A549 (cell line): ENCODE data around the gene RAB3GAP2. TPM values are rescaled to one million over a fixed set of nuclear protein-coding genes. Genes with fewer than 3 reads are reported as not detected.

Source experiments
- ATAC-seq, 2 experiments: fragments of 200-7000 bp in 1 of 2; fragments of >200 bp in 1 of 2; cut with Nextera tagmentation in 1 of 2; cut with Tn5 transposase in 1 of 2; 3 replicates each; pipeline versions ENCODE4 v1.8.0 to v1.9.1; 2018 to 2020; ENCODE audit warnings: mild to moderate bottlenecking in 1 of 2, moderate library complexity in 1 of 2
- CTCF ChIA-PET: fragments of 300-600 bp; sonication (Branson Sonifier 250); formaldehyde crosslinking; extraction: SDS; loops from one replicate; lab custom pipeline; 2021; ENCODE audit warnings: antibody characterized with exemption, inconsistent platforms; lab: Yijun Ruan, JAX
- POLR2A ChIA-PET: fragments of 350-600 bp; formaldehyde crosslinking; extraction: SDS; loops from one replicate; lab custom pipeline; 2021; ENCODE audit warnings: antibody characterized with exemption, inconsistent platforms; lab: Yijun Ruan, JAX
- DNase-seq, 2 experiments: peaks; one replicate each; pipeline versions ENCODE4 v3.0.0 to v3.0.0-alpha.2; 2011 to 2016; ENCODE audit warnings: low read depth in 1 of 2, low spot score in 1 of 2
- FAIRE-seq: peaks from 2 replicates; lab custom pipeline; 2011; peaks lifted over from hg19 to GRCh38; lab: Jason Lieb, UNC
- H3K27ac ChIP-seq, 2 experiments: fragments of >200 bp; sonication (Bioruptor Twin); formaldehyde crosslinking; 3 replicates each; pipeline ENCODE4 v1.5.1; 2016 to 2017
- H3K4me1 ChIP-seq: fragments of >200 bp; sonication (Bioruptor Twin); formaldehyde crosslinking; 3 replicates; pipeline ENCODE4 v1.6.1; 2016
- H3K4me2 ChIP-seq: fragments of >200 bp; sonication (Bioruptor Twin); formaldehyde crosslinking; 3 replicates; pipeline ENCODE4 v1.6.1; 2016
- H3K4me3 ChIP-seq: fragments of >200 bp; sonication (Bioruptor Twin); formaldehyde crosslinking; 3 replicates; pipeline ENCODE4 v1.5.1; 2016
- H3K9me3 ChIP-seq: fragments of >200 bp; sonication (Bioruptor Twin); formaldehyde crosslinking; 3 replicates; pipeline ENCODE4 v1.6.1; 2016
- BHLHE40 ChIP-seq: IDR thresholded peaks from 2 replicates; pipeline ENCODE4 v1.6.1; 2012; ENCODE audit warnings: low read depth, low read length, inconsistent platforms
- CHD4 ChIP-seq: fragments of 200-600 bp; sonication (generic); IDR thresholded peaks from 2 replicates; pipeline ENCODE4 v1.6.1; 2016; ENCODE audit warnings: antibody characterized with exemption, mild to moderate bottlenecking, borderline replicate concordance
- CTCF ChIP-seq: fragments of >200 bp; sonication (Bioruptor Twin); formaldehyde crosslinking; IDR thresholded peaks from 3 replicates; pipeline ENCODE4 v1.5.1; 2016
- EHF ChIP-seq: fragments of 250-450 bp; sonication (Bioruptor Pico); IDR thresholded peaks from 2 replicates; pipeline ENCODE4 v1.5.0; 2020; ENCODE audit warnings: mild to moderate bottlenecking
- EHMT2 ChIP-seq: fragments of 200-600 bp; sonication (generic); IDR thresholded peaks from 2 replicates; pipeline ENCODE4 v1.6.1; 2016; ENCODE audit warnings: antibody characterized with exemption, low read depth, mild to moderate bottlenecking, moderate library complexity
- EP300 ChIP-seq, 2 experiments: fragments of >200 bp; sonication (Bioruptor Twin); formaldehyde crosslinking; IDR thresholded peaks; 2 replicates in 1 of 2; 3 replicates in 1 of 2; pipeline ENCODE4 v1.6.1; 2016 to 2017
- FOSB ChIP-seq: fragments of 250-450 bp; sonication (Bioruptor Pico); IDR thresholded peaks from 2 replicates; pipeline ENCODE4 v1.5.0; 2020; ENCODE audit warnings: mild to moderate bottlenecking, moderate library complexity
- HOXB13 ChIP-seq: fragments of 250-450 bp; sonication (Bioruptor Pico); IDR thresholded peaks from 2 replicates; pipeline ENCODE4 v1.5.0; 2020; ENCODE audit warnings: low read depth, mild to moderate bottlenecking, moderate library complexity
- JUN ChIP-seq, 2 experiments: fragments of >200 bp; sonication (Bioruptor Twin); formaldehyde crosslinking; IDR thresholded peaks; 2 replicates in 1 of 2; 3 replicates in 1 of 2; pipeline ENCODE4 v1.6.1; 2016 to 2017
- JUNB ChIP-seq: fragments of >200 bp; sonication (Bioruptor Twin); formaldehyde crosslinking; IDR thresholded peaks from 2 replicates; pipeline ENCODE4 v1.6.1; 2016
- KDM1A ChIP-seq: fragments of 200-600 bp; sonication (generic); IDR thresholded peaks from 2 replicates; pipeline ENCODE4 v1.6.1; 2016; ENCODE audit warnings: low read depth, mild to moderate bottlenecking
- KDM5A ChIP-seq: fragments of 200-600 bp; sonication (generic); IDR thresholded peaks from 2 replicates; pipeline ENCODE4 v1.6.1; 2016; ENCODE audit warnings: antibody characterized with exemption, mild to moderate bottlenecking
- MAX ChIP-seq: IDR thresholded peaks from 2 replicates; pipeline ENCODE4 v1.6.1; 2012
- NFE2L2 ChIP-seq: fragments of 150-350 bp; conservative IDR thresholded peaks from 2 replicates; pipeline ENCODE4 v1.6.1; 2014; ENCODE audit warnings: low read length
- POLR2AphosphoS2 ChIP-seq: conservative IDR thresholded peaks from 2 replicates; pipeline ENCODE4 v1.6.1; 2012; ENCODE audit warnings: low read length, improper control_type of control experiment, inconsistent platforms
- RNF2 ChIP-seq: fragments of 200-600 bp; sonication (generic); IDR thresholded peaks from 2 replicates; pipeline ENCODE4 v1.6.1; 2016; ENCODE audit warnings: low read depth, mild to moderate bottlenecking, antibody characterized with exemption, moderate library complexity, borderline replicate concordance
- TFCP2L1 ChIP-seq: fragments of 250-450 bp; sonication (Bioruptor Pico); IDR thresholded peaks from 2 replicates; pipeline ENCODE4 v1.5.0; 2021; ENCODE audit warnings: mild to moderate bottlenecking
- USF2 ChIP-seq: fragments of 450-650 bp; IDR thresholded peaks from 2 replicates; pipeline ENCODE4 v1.6.1; 2014; ENCODE audit warnings: antibody characterized with exemption
- ZFP36 ChIP-seq: fragments of 450-650 bp; IDR thresholded peaks from 2 replicates; pipeline ENCODE4 v1.6.1; 2014; ENCODE audit warnings: borderline replicate concordance; ENCODE audit not compliant: partially characterized antibody
- WGBS: methylation state at CpG from one replicate; pipeline ENCODE4 v1.1.6; 2017; ENCODE audit errors: missing lambda C conversion rate; 5-methylcytosine and 5-hydroxymethylcytosine counted together
- polyA plus RNA-seq, 4 experiments: library from polyadenylated mRNA; depleted of rRNA in 3 of 4; stranded (reverse); fragments of >200 nt; fragmentation: RNase III in 1 of 4; extraction: RNeasy Plus Mini Kit Qiagen cat#74134 plus additional on column Dnase treatment in 1 of 4; gene quantifications; 2 replicates in 3 of 4; 3 replicates in 1 of 4; pipeline ENCODE4 v1.2.3, GENCODE V29; 2011 to 2017
- TF ChIP-seq, protein P1 (sequence below): IDR thresholded peaks from 2 replicates; pipeline ENCODE4 v1.6.1; 2012
- TF ChIP-seq, protein P2 (sequence below): IDR thresholded peaks from 2 replicates; pipeline ENCODE4 v1.6.1; 2012; ENCODE audit warnings: low read depth, borderline replicate concordance

Gene RAB3GAP2
- polyA plus RNA-seq, 2 of the 4 experiments (the other 2 are of a cell fraction) = 14.1 to 42.8 TPM

DNA sequence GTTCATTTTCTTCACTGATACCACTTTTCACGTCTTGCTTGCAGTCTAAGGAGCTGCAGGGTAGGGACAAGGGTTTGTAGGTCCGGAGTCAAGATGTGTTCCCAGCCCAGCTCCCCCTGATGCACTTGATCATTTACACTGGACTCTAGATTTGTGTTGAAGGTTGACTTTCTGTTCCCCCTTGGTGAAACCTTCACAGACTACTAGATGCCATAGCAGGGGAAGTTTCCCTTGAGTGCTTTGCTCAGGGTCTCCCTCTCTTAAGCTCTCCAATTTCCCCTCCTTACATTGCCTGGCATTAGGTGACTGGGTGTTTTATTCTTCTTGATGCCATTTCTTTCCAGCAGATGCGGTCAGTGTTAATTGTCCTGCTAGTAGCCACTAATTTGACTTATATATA lies 8.0 kb upstream of the RAB3GAP2 start:
- no peak for ATAC-seq
- Histone ChIP-seq H3K4me3 (no peak overlapping the region), H3K27ac (no peak overlapping the region), H3K9me3 (no peaks in the 10 kb centered on the region), H3K4me2 (no peak overlapping the region), H3K4me1 (no peaks in the 10 kb centered on the region)
- TF ChIP-seq RNF2 (no peak), CHD4 (no peak), USF2 (no peak), MAX (no peak), NFE2L2 (no peak), EHMT2 (no peak), TFCP2L1 (CRISPR knock-in tag) (no peak), KDM1A (no peak), BHLHE40 (no peak), ZFP36 (no peak), EHF (no peak), KDM5A (no peak), HOXB13 (CRISPR knock-in tag) (no peak), CTCF (no peak), POLR2AphosphoS2 (no peak)
- TF ChIP-seq, protein P1, sequence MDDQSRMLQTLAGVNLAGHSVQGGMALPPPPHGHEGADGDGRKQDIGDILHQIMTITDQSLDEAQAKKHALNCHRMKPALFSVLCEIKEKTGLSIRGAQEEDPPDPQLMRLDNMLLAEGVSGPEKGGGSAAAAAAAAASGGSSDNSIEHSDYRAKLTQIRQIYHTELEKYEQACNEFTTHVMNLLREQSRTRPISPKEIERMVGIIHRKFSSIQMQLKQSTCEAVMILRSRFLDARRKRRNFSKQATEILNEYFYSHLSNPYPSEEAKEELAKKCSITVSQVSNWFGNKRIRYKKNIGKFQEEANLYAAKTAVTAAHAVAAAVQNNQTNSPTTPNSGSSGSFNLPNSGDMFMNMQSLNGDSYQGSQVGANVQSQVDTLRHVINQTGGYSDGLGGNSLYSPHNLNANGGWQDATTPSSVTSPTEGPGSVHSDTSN = no peak
- POLR2A ChIA-PET = no interaction called here
- 32% methylated on average over 3 of the region's 3 CpGs for WGBS
- no peak for DNase-seq
- CTCF ChIA-PET = interaction anchor here (0.6 to 3.6 kb wide), 23 partner anchors 8 to 523 kb away, joined by 3 to 30 read pairs (median 4); partner anchors contain the start of genes C1orf115, MTARC2 and RAB3GAP2
- FAIRE-seq = no peak

DNA sequence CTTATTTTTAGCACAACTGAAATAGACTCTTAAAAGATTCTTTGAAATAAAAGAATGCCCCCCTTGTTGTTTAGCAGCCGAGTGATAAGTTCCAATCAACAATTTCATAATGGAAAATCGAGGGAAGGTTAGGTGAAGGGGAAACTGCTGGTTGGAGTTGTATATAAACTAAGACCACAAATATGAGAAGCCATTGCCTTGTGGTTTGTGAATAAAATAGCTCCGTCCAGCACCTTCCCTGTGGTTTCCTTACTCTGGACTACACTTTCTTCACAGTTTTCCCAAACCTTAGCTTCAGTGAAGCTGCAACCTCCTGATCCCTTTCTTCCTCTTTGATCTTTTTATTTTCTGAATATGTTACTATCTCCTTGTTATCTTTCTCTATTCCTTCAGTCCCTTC lies 6.7 kb upstream of the RAB3GAP2 start:
- Histone ChIP-seq H3K4me2 (no peak overlapping the region), H3K4me1 (no peaks in the 10 kb centered on the region), H3K4me3 (no peak overlapping the region), H3K9me3 (no peaks in the 10 kb centered on the region), H3K27ac (no peak overlapping the region)
- CTCF ChIA-PET = interaction anchor here (1.4 to 3.6 kb wide), 5 partner anchors 18 to 498 kb away, joined by 3 to 30 read pairs (median 17); partner anchors contain the start of gene C1orf115
- no peak for ATAC-seq
- POLR2A ChIA-PET = no interaction called here
- 17% methylated on average over 3 of the region's 3 CpGs for WGBS
- FAIRE-seq = no peak
- no peak for TF ChIP-seq BHLHE40
- TF ChIP-seq, protein P1 = no peak
- no peak for TF ChIP-seq CHD4
- no peak for TF ChIP-seq EHMT2
- no peak for TF ChIP-seq POLR2AphosphoS2
- no peak for TF ChIP-seq RNF2
- no peak for TF ChIP-seq TFCP2L1 (CRISPR knock-in tag)
- TF ChIP-seq, protein P2, sequence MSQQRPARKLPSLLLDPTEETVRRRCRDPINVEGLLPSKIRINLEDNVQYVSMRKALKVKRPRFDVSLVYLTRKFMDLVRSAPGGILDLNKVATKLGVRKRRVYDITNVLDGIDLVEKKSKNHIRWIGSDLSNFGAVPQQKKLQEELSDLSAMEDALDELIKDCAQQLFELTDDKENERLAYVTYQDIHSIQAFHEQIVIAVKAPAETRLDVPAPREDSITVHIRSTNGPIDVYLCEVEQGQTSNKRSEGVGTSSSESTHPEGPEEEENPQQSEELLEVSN = no peak
- TF ChIP-seq FOSB (CRISPR knock-in tag) = no peak
- no peak for TF ChIP-seq KDM1A
- TF ChIP-seq JUNB = no peak
- TF ChIP-seq EHF = no peak
- TF ChIP-seq EP300 (IDR thresholded peaks at IDR 0.05) = no peak
- no peak for TF ChIP-seq JUN (IDR thresholded peaks at IDR 0.05)
- no peak for DNase-seq
